DMS53 treated with DMSO at 0.1 percent for 48 hours (cell line): Measurements from ENCODE around the gene GGT5.
"Not testable (repeated sequence)": the region's sequence is repeated elsewhere in the genome, so short reads cannot be mapped to it uniquely, and the experiment has no call there.

Experiments used
- DNase-seq: peaks from one replicate; lab custom pipeline; 2025; ENCODE audit not compliant: unreplicated experiment; lab: John Stamatoyannopoulos, UW

Gene GGT5

DNA sequence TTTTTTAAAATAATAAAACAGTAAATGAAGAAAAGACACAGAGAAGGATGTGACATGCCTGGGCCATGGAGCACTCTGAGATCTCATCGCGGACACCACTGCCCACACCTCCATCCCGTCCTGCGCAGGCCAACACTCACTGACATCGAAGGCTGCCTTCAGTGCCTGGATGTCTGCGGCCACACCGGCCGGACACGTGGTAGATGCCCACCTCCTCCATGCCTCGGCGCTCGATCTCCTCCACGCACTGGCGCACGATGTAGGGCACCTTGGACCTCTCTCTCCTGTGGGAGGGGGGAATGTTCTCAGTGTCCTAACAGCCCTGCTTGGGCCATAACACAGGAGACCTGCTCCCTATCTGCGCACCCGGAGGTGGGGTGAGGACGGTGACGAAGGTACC is 18.6 kb upstream of the GGT5 start:
- not testable (repeated sequence) for DNase-seq

DNA sequence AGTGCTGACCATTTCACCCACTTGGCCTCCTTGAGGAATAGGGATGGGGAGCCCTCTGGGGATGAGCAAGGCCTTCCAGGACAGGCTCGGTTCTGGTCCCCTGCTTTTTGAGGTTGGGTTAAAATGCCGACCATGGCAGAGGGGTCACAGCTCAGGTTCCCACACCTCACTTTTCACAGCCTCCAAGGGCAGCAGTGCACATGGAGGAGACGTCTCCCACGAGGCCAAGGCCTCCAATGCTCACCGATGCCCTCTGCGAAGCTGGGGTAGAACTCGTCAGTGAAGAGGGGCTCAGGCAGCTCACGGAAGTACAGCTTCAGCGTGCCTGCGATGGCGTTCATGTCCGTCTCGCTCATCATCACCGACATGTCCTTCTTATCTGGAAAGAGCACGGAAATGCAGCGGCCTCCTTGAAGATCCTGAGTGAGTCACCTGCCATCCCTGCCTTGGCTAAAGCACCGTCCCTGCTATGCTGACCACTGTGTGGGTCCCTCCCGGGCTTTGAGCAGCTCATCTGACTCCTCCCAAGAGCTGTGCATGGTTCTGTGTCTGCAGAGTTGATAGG is 17.4 kb upstream of the GGT5 start:
- DNase-seq, result not testable (repeated sequence)

DNA sequence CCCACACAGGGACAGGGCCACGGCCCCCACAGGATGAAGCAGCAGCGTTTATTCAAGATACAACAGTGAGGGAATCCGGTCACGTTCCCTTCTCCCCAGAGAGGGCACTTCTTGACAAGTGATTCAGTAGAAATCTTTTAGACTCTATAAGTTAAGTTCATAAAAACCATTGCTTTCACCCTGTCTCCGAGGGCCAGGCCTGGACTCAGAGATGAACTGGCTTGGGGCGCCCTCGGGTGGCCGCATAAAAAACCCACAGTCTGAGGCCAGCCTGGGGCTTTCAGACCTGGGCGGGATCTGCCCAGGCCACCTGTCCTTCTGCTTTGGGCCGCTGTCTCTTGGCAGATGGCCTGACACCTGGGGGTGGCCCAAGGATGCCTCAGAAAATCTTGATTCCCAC is 14.6 kb upstream of the GGT5 start:
- peak; percentile 6 for DNase-seq

DNA sequence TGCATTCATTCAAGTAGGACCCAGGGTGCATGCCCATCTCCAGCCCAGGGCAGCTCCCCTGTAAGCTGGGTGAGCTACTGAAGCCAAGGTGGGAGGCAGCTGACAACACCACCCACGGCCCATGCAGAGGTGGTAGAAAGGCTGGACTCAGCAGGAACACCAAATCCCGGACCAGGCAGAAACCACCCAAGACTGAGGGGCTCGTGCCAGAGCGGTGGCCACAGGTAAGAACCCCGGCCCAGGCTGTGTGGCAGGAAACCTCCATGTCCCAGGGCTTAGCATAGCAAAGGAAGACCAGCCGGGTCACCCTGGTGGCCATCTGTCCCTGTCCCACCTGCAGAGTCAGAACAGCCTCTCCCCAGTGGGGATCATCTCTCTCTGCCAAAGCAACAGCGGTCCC is 11.9 kb upstream of the GGT5 start:
- DNase-seq, result not testable (repeated sequence)

DNA sequence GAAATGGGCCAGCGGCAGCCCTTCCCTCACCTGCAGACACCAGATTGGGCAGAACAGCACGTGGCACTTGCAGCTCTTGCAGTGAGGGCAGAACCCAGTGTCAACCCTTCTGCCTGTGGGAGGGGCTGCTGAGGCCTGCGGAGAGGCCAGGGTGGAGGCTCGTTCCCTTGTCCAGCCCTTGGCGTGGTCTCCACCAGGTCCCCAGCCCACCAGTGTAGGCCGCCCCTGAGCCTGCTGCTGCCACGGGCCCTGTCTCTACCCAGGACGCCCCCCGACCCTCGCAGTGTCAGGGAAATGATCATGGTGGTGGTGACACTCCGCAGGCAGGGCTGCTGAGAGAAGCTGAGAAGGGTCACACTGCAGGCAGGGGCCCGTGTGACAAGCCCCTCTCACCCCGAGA is 11.3 kb upstream of the GGT5 start:
- not testable (repeated sequence) for DNase-seq

GRCh38 chr22:24253126-24253525 is 8.2 kb upstream of the GGT5 start:
- not testable (repeated sequence) for DNase-seq

DNA sequence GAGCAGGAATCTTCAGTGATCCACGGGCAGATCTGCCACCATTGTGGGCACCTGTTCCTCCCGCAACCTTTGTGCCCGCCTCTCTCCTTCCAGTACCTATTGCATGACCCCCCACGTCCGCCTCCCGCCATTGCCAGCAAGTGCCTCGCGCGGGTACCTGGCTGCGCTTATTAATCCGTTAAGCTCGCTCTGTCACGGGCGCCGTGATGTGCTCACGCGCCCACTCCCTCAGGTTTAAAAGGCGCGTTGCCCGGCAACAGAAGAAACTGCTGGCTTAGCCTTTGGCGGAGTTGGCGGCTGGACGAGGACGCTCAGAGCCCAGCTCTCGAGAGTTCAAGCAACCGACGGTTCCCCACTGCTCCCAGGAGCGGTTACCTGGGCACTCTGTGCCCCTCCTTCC is 6.4 kb upstream of the GGT5 start:
- not testable (repeated sequence) for DNase-seq

- DNase-seq, result not testable (repeated sequence)
These were observed 4.5 kb upstream of the GGT5 start for GRCh38 chr22:24249413-24249812.

DNA sequence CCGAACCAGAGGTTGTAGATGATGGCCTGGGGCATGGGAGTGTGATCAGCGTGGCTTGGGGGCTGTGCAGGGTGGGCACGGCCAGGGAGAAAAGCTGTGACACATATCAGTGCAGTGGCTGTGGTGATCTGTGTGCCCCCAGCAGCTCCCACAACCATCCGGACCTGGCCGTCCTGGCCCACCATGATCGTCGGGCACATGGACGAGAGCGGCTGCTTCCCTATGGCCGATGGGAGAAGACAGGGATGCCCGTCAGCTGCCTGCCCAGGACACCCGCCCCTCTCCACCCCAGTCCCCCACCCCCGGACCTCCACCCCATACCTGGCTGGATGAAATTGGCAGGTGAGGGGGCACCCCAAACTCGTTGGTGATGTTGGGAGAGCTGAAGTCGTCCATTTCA is 3.7 kb upstream of the GGT5 start:
- not testable (repeated sequence) for DNase-seq

GRCh38 chr22:24247564-24248344 is 2.9 kb upstream of the GGT5 start:
- DNase-seq, result no peak

GRCh38 chr22:24247011-24247507 is 2.2 kb upstream of the GGT5 start:
- DNase-seq, result no peak

GRCh38 chr22:24245584-24246561 is 991 bp upstream of the GGT5 start:
- not testable (repeated sequence) for DNase-seq

DNA sequence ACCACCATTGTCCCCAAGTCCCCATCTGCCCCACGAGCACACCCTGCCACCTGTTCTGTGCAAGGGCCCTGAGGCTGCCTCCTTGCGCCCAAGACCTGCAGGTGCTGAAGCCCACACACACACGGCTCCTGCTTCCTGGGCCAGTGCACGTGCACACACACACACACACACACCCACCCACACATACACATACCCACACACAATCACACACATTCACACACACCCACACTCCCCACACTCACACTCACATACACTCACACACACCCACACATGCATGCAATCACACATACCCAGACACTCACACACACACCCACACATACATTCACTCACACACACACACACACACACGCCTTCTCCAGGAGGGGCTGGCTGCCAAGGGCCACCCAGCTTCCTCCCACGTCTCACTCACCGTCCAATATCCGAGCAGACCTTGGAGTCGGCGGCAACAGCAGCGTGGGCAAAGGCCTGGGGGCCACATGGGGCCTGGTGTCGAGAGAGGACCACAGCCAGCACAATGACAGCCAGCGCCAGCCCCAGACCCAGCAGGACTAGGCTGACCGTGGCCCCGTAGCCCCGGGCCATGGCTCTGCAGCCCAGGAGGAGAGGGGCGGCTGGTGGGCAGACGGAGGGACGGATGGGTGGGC is 616 bp downstream of the GGT5 start:
- DNase-seq, result no peak

GRCh38 chr22:24243417-24243816 is 1.5 kb downstream of the GGT5 start:
- not testable (repeated sequence) for DNase-seq

DNA sequence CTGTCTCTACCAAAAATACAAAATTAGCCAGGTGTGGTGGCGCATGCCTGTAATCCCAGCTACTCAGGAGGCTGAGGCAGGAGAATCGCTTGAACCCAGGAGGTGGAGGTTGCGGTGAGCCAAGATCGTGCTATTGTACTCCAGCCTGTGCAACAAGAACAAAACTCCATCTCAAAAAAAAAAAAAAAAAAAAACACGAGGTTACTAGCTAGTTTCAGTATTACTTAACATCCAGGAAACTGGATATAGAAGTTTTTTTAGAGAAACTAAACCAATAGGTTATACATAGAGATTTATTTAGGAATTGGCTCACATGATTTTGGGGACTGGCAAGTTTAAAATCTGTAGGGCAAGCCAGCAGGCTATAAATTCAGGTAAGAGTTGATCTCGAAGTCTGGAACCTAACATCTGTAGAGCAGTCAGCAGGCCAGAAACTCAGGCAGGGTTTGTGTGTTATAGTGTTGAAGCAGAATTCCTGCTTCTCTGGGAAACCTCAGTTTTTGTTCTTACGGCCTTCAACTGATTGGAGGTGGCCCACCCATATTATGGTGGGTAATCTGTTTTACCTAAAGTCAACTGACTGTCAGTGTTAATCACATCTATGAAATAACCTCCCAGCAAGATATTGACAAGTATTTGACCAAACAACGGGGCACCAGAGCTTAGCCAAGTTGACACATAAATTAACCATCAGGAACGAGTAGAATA is 3.7 kb downstream of the GGT5 start:
- DNase-seq, result not testable (repeated sequence)

DNA sequence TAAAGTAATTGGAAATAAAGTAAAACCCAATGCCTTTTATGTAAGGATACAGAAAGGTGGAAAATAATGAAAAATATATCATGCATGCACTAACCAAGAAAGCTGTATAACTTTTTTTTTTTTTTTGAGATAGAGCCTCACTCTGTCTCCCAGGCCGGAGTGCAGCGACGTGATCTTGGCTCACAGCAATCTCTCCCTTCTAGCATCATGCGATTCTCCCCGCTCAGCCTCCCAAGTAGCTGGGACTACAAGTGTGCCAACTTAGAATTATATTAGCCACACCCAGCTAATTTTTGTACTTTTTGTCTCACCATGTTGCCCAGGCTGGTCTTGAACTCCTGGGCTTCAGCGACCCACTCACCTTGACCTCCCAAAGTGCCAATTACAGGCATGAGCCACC is 4.5 kb downstream of the GGT5 start:
- no peak for DNase-seq

GRCh38 chr22:24238101-24238694 is 6.7 kb downstream of the GGT5 start:
- not testable (repeated sequence) for DNase-seq

DNA sequence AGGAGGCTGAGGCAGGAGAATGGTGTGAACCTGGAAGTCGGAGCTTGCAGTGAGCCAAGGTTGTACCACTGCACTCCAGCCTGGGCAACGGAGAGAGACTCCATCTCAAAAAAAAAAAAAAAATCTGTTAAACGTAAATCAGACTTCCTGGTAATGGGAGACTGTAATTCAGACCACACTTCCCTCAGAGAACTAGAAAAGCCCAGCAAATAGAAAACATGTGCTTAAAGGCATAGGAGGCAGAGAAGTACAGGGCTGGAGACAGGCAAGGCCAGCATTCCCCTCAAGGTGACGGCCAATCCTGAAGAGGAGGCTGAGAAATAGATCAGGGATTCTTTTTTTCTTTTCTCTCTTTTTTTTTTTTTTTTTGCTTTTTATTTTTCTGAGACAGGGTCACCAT is 8.2 kb downstream of the GGT5 start:
- DNase-seq, result no peak

GRCh38 chr22:24235315-24235714 is 9.6 kb downstream of the GGT5 start:
- no peak for DNase-seq

- no peak for DNase-seq
These were observed 11.1 kb downstream of the GGT5 start for GRCh38 chr22:24233816-24234215.
